OCI-LY7 (cell line): ENCODE measurements around the gene MACF1.

Source experiments
- CTCF ChIP-seq: fragments of 200-600 bp; sonication (generic); conservative IDR thresholded peaks from 2 replicates; pipeline ENCODE4 v1.5.1; 2014; ENCODE audit warnings: mild to moderate bottlenecking, antibody characterized with exemption, low read length, moderate library complexity, mixed read lengths
- EZH2phosphoT487 ChIP-seq: fragments of 200-600 bp; sonication (generic); IDR thresholded peaks from 2 replicates; pipeline ENCODE4 v1.6.1; 2018; ENCODE audit warnings: low read depth, borderline replicate concordance, mild to moderate bottlenecking, mixed run types, antibody characterized with exemption, low read length, moderate library complexity, mixed read lengths

GRCh38 chr1:39397487-39397886 is 193.0 kb downstream of the MACF1 start:
- TF ChIP-seq CTCF (no peak), EZH2phosphoT487 (no peak)
